ENCODE results near the gene HPS1.

Gene HPS1

DNA sequence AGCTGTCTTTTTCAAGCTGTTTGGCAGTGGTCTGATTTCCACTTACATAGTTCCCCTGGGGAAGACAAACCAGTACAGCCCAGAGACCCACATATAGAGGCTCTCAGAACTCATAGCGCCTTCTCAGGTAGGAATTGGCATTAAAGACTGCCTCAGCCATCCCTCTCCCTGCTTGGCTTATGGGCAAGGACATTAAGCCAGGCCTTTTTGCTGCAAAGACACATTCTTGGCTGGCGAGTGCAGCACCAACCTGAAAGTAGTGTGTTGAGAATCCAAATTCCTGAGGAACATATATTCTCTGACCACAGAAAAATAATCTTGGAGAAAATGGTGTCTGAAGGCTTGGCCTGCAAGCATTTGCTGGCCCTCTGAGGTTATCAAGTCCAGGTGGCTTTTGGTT is 39.2 kb upstream of the HPS1 start:
- H3K4me3 ChIP-seq (ENCODE audit: low read depth, low read length), result no peak overlapping the region
- TF ChIP-seq, protein P1, sequence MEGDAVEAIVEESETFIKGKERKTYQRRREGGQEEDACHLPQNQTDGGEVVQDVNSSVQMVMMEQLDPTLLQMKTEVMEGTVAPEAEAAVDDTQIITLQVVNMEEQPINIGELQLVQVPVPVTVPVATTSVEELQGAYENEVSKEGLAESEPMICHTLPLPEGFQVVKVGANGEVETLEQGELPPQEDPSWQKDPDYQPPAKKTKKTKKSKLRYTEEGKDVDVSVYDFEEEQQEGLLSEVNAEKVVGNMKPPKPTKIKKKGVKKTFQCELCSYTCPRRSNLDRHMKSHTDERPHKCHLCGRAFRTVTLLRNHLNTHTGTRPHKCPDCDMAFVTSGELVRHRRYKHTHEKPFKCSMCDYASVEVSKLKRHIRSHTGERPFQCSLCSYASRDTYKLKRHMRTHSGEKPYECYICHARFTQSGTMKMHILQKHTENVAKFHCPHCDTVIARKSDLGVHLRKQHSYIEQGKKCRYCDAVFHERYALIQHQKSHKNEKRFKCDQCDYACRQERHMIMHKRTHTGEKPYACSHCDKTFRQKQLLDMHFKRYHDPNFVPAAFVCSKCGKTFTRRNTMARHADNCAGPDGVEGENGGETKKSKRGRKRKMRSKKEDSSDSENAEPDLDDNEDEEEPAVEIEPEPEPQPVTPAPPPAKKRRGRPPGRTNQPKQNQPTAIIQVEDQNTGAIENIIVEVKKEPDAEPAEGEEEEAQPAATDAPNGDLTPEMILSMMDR (IDR thresholded peaks at IDR 0.05; ENCODE audit: low read depth, low read length, missing control alignments), result no peak
- DNase-seq (ENCODE audit: low read depth), result no peak

DNA sequence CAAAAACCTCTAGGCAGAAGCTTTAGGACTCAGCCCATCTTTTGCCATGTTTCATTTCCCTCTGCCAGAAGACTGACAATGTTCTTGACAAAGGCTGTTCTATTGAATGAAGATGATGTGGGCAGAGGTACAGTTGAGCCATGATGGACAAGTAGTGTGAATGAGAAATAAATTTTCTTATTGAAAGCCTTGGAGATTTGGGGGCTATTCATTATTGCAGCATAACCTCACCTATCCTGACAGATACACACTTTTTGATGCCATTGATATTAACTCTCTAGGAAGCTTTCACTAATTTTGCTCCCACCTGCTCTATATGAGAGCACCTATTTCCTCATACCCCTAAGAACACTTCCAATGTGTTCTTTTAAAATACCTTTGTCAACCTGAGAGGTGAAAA is 36.9 kb upstream of the HPS1 start:
- TF ChIP-seq, protein P1 (IDR thresholded peaks at IDR 0.05; ENCODE audit: low read depth, low read length, missing control alignments), result no peak
- no peak overlapping the region for H3K4me3 ChIP-seq (ENCODE audit: low read depth, low read length)
- no peak for DNase-seq (ENCODE audit: low read depth)

DNA sequence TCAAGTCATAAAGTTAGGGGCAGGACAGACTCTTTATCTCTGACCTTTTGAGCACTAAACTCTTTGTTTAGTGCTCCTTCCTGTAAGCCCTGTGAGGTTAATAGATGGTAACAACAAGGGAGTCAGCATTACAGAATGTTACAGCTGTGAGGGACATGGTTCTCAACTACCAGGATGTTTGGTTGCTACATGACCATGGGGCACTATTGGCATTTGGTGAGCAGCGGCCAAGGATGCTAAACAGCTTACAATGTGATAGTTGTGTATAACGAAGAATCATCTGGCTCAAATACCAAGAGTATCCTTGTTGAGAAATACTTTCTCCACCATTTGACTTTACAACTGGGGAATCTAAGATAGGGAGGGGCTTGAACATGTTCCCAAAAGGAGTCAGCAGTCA is 35.4 kb upstream of the HPS1 start:
- TF ChIP-seq, protein P1 (IDR thresholded peaks at IDR 0.05; ENCODE audit: low read depth, low read length, missing control alignments), result no peak
- DNase-seq (ENCODE audit: low read depth), result no peak
- H3K4me3 ChIP-seq (ENCODE audit: low read depth, low read length), result no peak overlapping the region

DNA sequence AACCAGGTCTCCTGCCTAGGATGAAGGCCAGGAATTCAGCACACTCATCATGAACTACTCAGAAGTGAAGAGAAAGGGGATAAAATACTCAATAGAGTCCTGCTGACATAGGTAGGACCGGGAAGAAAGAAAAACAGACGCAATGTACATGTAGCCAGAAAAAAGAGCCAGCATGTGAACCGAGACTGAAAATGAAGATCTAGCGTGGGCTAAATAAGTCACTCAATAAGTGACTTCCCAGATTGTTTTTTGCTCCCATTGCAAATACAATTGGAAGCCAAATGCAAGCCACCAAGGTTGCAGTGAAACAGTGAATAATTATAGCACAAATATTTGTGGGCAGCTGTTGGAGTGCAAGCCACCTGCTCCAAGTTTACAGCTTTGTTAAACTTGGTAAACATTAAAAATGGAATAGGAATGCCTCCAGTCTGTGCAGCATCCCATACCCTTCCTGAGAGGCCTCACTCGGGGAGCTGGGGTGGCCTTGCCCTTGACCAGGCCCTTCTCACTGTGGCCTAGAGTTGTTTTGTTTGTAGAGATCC is 34.7 kb upstream of the HPS1 start:
- TF ChIP-seq, protein P1 (IDR thresholded peaks at IDR 0.05; ENCODE audit: low read depth, low read length, missing control alignments), result no peak
- no peak for DNase-seq (ENCODE audit: low read depth)
- H3K4me3 ChIP-seq (ENCODE audit: low read depth, low read length), result no peak overlapping the region

DNA sequence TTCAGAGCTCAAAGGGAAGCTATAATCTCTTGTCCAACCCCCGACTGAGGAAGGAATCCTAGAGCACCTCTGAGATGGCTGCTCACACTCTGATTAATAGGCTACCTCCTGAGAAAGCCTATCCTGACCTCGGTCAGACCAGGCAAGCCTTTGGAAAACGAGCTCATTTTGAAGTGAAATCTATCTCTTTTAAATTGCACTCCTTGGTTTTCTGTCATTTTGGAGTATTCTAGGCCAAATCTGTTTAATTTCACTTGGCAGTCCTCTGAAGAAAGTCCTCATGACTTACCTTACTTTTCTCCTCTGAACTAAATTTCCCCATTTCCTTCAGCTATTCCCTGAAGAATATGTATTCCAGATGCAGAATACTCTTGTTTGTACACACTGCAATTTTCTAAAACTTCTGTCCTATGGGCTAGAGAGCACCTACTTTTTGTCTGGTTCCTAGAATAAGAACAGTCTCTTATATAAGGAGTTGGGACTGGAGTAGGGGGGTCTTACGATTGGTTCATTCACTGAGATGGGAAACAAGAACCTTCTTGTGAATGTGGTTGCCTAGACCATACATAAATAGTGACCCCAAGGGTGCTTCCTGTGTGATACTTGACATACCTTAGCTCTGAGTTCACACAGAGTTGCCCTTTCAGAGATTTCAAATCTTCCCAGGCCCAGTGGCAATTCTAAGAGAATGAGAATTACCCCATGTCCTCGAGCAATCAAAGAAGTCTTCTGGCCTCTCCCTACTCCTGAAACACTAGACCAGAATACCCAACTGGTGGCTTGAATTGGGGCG is 31.9 kb upstream of the HPS1 start:
- TF ChIP-seq, protein P1 (IDR thresholded peaks at IDR 0.05; ENCODE audit: low read depth, low read length, missing control alignments), result no peak
- no peak overlapping the region for H3K4me3 ChIP-seq (ENCODE audit: low read depth, low read length)
- no peak for DNase-seq (ENCODE audit: low read depth)

DNA sequence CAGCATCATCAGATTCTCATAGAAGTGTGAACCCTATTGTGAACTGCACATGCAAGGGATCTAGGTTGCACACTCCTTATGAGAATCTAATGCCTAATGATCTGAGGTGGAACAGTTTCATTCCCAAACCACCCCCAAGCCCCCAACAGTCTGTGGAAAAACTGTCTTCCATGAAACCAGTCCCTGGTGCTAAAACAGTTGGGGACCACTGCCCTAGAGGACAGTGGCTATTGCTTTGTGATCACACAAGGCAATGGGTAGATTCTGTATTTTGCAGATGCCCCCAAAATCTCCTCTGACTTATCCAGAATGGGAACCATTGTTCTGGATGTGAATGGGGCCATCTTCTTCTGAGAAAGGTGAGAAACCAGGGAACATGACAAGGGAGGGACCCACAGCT is 31.1 kb upstream of the HPS1 start:
- no peak overlapping the region for H3K4me3 ChIP-seq (ENCODE audit: low read depth, low read length)
- TF ChIP-seq, protein P1 (IDR thresholded peaks at IDR 0.05; ENCODE audit: low read depth, low read length, missing control alignments), result no peak
- no peak for DNase-seq (ENCODE audit: low read depth)

DNA sequence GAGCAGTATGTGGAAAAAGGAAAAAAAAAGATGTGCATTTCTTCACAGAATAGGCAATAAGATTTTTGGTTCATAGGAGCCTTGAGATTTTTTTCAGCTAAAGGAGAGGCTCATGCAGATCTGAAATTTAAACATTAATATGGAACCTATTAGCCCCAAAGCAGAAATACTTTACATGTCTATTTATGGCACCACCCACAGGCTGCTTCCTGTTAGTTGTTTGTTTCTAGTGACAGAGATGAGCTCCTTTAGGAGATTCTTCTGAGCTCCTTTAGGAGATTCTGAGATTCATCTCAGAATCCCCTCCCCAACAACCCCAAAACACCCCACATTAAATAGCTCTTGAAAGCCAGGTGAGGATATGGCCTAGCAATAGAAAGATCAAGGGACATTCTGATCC is 27.9 kb upstream of the HPS1 start:
- H3K4me3 ChIP-seq (ENCODE audit: low read depth, low read length), result no peak overlapping the region
- DNase-seq (ENCODE audit: low read depth), result no peak
- TF ChIP-seq, protein P1 (IDR thresholded peaks at IDR 0.05; ENCODE audit: low read depth, low read length, missing control alignments), result no peak
